Measurements from ENCODE around the gene FAT4.

Gene FAT4, protein sequence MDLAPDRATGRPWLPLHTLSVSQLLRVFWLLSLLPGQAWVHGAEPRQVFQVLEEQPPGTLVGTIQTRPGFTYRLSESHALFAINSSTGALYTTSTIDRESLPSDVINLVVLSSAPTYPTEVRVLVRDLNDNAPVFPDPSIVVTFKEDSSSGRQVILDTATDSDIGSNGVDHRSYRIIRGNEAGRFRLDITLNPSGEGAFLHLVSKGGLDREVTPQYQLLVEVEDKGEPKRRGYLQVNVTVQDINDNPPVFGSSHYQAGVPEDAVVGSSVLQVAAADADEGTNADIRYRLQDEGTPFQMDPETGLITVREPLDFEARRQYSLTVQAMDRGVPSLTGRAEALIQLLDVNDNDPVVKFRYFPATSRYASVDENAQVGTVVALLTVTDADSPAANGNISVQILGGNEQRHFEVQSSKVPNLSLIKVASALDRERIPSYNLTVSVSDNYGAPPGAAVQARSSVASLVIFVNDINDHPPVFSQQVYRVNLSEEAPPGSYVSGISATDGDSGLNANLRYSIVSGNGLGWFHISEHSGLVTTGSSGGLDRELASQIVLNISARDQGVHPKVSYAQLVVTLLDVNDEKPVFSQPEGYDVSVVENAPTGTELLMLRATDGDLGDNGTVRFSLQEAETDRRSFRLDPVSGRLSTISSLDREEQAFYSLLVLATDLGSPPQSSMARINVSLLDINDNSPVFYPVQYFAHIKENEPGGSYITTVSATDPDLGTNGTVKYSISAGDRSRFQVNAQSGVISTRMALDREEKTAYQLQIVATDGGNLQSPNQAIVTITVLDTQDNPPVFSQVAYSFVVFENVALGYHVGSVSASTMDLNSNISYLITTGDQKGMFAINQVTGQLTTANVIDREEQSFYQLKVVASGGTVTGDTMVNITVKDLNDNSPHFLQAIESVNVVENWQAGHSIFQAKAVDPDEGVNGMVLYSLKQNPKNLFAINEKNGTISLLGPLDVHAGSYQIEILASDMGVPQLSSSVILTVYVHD (N-terminal part only)

DNA sequence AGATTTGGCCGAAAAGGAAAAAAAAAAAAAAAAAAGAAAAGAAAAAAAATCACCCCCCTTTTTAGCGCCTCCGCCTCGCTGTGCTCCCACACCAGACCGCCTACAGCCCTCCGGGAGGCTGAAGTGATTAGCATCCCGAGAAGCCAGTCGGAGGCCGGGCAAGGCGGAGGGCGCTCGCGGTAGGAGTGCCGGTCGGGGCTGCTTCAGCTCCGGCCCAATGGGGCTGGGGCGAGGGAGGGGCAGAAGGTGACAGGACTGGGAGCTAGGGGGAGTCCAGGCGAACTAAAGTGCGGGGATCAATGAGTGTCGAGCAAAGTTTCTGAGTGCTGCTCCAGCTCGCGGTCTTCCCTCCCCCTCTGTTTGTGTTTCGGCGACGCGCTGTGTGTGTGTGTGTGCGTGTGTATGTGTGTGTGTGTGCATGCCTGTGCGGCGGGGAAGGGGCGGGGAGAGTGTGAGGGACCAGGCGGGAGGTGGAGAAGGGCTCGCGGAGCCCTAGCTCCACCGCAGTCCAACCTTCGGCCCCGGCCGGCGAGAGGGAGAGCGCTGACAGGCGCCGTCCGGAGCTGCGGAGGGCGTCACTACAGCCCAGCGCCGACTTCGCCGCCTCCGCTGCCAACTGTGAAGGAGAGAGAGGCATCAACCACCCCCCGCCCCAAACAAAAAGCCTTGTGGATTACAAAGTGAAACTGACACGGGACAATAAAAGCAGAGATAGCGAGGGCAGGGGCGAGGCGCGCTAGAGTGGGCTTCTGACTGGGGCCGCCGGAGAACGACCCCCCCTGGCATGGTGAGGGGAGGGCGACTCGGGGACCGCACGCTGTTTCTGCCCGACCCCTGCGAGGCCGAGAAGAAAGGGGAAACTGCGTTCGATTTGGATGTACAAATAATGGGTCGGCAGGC lies at the start of gene FAT4:
FAT4 (plus strand) TSS at position 280 of the 900 bp plus-strand sequence. CDS start 1,457 bp downstream, outside the sequence.
- Mint-ChIP-seq H3K4me3 (peak within 1 kb of the TSS; percentile 78), H3K36me3 (no peaks in the 10 kb centered on the region), H3K4me1 (peaks cover 18% of the 10 kb centered on the region), H3K9me3 (no peaks in the 10 kb centered on the region), H3K27ac (no peak within 1 kb of the TSS), H3K27me3 (peaks cover 24% of the 10 kb centered on the region)
- peak; percentile 51 for ATAC-seq (ENCODE audit: low read depth)
- DNase-seq (ENCODE audit: low spot score in 2 of 2): peak in 1 of 2 donors; percentile 20

DNA sequence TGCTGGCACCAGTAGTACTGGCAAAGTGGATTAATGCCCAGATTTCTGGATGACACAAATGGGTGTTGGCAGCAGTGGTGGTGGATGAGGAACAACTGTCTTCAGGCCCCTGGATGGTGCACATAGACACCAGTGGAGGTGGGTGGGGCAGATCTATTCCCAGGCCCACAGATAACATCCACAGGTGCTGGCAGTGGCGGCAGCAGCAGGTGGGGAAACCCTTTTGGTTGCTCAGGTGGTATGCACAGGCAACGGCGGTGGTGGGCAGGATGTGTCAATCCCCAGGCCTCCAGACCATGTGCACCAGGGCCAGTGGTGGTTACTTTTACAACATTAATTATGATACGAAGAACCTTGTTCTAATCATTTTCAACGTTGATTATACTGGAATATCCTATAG lies 48.9 kb upstream of the FAT4 start:
- DNase-seq (ENCODE audit: low spot score in 2 of 2) (no peak), ATAC-seq (ENCODE audit: low read depth) (no peak)
- H3K27me3 Mint-ChIP-seq: no peaks in the 10 kb centered on the region
- H3K9me3 Mint-ChIP-seq: peaks cover 4% of the 10 kb centered on the region
- H3K4me1 Mint-ChIP-seq: no peaks in the 10 kb centered on the region
- no peak overlapping the region for H3K4me3 Mint-ChIP-seq
- H3K36me3 Mint-ChIP-seq: no peaks in the 10 kb centered on the region
- no peak overlapping the region for H3K27ac Mint-ChIP-seq

DNA sequence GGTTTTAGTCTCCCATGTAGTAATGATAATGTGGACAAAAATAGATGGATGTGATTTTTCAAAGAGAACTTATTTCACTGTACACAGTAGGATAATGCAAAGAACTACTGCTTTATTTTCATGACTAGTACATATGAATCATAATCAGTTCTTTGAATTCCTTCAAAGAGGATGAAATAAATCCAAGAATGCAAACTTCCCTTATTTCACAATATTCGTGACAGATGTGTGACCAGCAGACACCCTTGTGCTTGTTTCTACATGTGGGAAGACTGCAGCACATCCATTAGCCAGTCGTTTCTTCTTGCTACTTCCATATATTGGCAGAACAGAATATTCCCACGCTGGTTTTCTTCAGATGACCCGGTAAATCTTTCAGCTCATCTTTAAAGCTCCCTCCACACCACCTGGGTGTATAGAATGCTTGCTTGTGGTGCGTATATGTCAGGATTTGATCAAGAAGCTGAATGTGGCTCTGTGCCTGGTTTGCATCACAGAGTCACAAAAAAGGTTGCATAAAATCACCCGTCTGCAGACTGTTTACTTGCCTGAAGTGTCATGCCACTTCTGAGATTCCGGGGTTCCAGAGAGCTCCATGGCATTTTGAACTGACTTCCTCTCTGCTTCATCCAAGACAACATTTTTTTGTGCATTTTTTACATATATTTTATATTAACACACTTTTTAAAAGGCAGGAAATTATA lies 47.7 kb upstream of the FAT4 start:
- no peak overlapping the region for H3K27ac Mint-ChIP-seq
- DNase-seq (ENCODE audit: low spot score in 2 of 2): no peak
- no peaks in the 10 kb centered on the region for H3K27me3 Mint-ChIP-seq
- H3K9me3 Mint-ChIP-seq: peaks cover 4% of the 10 kb centered on the region
- no peak overlapping the region for H3K4me3 Mint-ChIP-seq
- H3K4me1 Mint-ChIP-seq: no peaks in the 10 kb centered on the region
- no peak for ATAC-seq (ENCODE audit: low read depth)
- H3K36me3 Mint-ChIP-seq: no peaks in the 10 kb centered on the region

DNA sequence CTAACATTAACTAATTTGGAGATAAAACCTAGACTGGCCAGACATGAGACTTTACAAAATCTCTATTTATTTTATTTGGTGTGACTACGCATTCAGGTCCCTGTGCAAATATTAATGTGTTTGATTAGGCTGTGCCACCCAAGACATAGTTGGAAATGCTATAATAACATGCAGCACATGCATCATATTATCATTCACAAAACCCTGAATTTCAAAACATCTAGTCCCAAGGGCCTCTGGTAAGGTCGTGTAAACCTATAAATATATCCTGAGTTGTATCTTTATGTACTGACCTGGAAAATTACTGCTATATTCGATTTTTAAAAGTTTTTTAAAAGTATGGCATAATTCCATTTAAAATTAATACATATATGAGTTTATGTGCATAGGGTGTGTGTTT lies 47.1 kb upstream of the FAT4 start:
- no peaks in the 10 kb centered on the region for H3K27me3 Mint-ChIP-seq
- no peak overlapping the region for H3K27ac Mint-ChIP-seq
- no peaks in the 10 kb centered on the region for H3K4me1 Mint-ChIP-seq
- H3K9me3 Mint-ChIP-seq: peaks cover 4% of the 10 kb centered on the region
- H3K4me3 Mint-ChIP-seq: no peak overlapping the region
- no peaks in the 10 kb centered on the region for H3K36me3 Mint-ChIP-seq
- ATAC-seq (ENCODE audit: low read depth): no peak
- no peak for DNase-seq (ENCODE audit: low spot score in 2 of 2)

DNA sequence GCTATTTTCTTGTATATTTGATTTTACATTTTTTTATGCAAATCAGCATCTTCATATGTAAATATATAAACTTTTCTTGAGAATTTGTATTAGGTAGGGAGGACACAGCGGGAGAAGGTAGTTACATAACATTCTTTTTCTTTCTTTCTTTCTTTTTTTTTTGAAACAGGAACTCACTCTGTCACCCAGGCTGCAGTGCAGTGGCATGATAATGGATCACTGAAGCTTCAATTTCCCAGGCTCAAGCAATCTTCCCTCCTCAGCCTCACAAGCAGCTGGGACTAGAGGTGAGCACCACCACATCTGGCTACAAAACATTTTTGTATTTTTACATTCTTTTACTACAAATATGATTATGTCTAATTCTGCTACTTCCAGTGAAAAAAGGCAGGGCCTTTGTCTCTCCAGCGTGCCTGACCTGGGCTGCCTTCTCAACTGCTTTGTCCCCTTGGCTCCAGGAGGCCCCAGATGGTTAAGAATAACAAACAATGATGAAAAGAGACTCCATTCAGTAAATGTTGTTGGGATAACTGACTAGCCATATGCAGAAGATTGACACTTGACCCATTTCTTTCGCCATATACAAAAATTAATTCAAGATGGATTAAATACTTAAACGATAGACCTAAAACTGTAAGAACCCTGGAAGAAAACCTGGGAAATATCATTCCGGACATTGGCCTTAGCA lies 46.5 kb upstream of the FAT4 start:
- DNase-seq (ENCODE audit: low spot score in 2 of 2): no peak
- no peak overlapping the region for H3K4me3 Mint-ChIP-seq
- H3K9me3 Mint-ChIP-seq: peaks cover 4% of the 10 kb centered on the region
- no peaks in the 10 kb centered on the region for H3K27me3 Mint-ChIP-seq
- ATAC-seq (ENCODE audit: low read depth): no peak
- H3K36me3 Mint-ChIP-seq: no peaks in the 10 kb centered on the region
- no peak overlapping the region for H3K27ac Mint-ChIP-seq
- H3K4me1 Mint-ChIP-seq: no peaks in the 10 kb centered on the region

DNA sequence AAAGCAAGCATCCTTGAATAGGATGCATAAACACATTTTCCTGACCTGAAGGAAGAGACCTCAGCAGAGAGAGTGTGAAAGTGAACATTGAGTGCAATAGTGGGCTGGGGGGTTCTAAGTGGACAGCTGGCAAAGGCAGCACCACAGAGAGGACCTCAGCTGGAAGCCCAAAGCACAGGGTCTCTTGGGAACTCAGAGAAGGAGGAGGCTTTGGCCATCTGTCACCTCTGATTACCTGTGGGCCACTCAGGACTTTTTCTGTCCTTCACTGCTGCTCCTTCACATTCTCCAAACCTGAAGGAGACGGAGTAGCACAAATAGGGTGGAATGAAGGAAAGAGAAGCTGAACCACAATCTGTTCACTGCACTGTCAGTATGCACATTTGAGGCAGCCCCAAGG lies 37.9 kb upstream of the FAT4 start:
- Mint-ChIP-seq H3K4me3 (no peak overlapping the region), H3K36me3 (no peaks in the 10 kb centered on the region), H3K9me3 (no peaks in the 10 kb centered on the region), H3K27ac (no peak overlapping the region), H3K4me1 (no peaks in the 10 kb centered on the region), H3K27me3 (no peaks in the 10 kb centered on the region)
- ATAC-seq (ENCODE audit: low read depth): no peak
- DNase-seq (ENCODE audit: low spot score in 2 of 2): no peak

DNA sequence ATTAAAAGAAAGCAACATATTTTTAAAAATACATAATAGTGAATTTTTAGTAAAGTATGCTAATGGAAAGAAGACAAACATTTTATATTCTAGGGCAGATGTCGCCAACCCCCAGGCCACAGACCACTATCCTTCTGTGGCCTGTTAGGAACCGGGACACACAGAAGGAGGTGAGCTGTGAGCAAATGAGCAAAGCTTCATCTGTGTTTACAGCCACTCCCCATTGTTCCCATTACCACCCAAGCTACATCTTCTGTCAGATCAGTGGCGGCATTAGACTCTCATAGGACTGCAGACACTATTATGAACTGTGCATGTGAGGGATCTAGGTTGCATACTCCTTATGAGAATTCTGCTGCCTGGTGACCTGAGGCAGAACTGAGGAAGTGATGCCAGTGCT lies 37.0 kb upstream of the FAT4 start:
- DNase-seq (ENCODE audit: low spot score in 2 of 2): no peak

DNA sequence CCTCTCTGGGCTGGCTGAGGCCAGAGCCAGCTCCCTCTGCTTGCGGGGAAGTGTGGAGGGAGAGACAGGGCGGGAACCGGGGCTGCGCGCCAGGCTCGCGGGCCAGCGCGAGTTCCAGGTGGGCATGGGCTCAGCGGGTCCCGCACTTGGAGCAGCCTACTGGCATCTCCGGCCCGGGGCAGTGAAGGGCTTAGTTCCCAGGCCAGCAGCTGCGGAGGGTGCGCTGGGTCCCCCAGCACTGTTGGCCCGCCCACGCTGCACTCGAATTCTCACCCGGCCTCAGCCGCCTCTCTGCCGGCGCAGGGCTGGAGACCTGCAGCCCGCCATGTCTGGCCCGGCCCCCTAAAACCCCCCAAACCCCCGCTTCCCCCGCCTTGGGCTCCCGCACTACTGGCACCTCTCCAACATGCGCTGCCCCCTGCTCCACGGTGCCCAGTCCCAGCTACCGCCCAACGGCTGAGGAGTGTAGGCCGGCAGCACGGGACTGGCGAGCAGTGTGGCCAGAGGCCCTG lies 33.8 kb upstream of the FAT4 start:
- Mint-ChIP-seq H3K9me3 (no peaks in the 10 kb centered on the region), H3K4me3 (no peak overlapping the region), H3K27ac (no peak overlapping the region), H3K36me3 (no peaks in the 10 kb centered on the region), H3K4me1 (no peaks in the 10 kb centered on the region), H3K27me3 (no peaks in the 10 kb centered on the region)
- DNase-seq (ENCODE audit: low spot score in 2 of 2) (no peak), ATAC-seq (ENCODE audit: low read depth) (no peak)

More for the DNA sequence above, 37.0 kb upstream of the FAT4 start:
- Mint-ChIP-seq H3K9me3 (no peaks in the 10 kb centered on the region), H3K27me3 (no peaks in the 10 kb centered on the region), H3K36me3 (no peaks in the 10 kb centered on the region), H3K4me1 (no peaks in the 10 kb centered on the region), H3K27ac (no peak overlapping the region), H3K4me3 (no peak overlapping the region)
- ATAC-seq (ENCODE audit: low read depth): no peak

DNA sequence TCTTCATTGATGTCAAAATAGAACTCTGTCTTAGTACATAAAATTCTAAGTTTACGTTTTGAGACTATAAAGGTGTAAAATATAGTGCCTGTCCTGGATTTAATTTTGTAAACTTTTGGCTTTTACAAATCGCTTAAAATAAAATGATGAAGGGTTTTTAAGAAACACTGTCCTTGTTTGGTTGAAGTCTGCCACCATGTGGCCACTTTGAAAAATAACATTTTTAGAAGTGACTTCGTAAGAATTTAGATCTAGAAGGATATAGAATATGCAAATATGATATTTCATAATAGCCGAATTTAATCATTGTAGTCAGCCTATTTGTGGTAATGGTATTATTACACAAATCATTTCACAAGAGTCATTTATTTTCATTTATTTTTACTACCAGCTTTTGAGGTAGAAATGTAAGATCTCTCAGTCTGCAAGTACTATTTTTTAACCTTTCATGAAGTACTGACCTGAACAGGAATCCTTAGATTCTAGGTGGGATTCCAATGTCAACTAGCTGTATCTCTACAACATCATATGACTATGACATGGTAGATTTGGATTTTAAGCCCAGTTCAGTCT lies 31.0 kb upstream of the FAT4 start:
- H3K9me3 Mint-ChIP-seq: peaks cover 2% of the 10 kb centered on the region
- no peaks in the 10 kb centered on the region for H3K36me3 Mint-ChIP-seq
- no peak overlapping the region for H3K4me3 Mint-ChIP-seq
- H3K27me3 Mint-ChIP-seq: no peaks in the 10 kb centered on the region
- H3K4me1 Mint-ChIP-seq: no peaks in the 10 kb centered on the region
- DNase-seq (ENCODE audit: low spot score in 2 of 2): no peak
- ATAC-seq (ENCODE audit: low read depth): no peak
- no peak overlapping the region for H3K27ac Mint-ChIP-seq

DNA sequence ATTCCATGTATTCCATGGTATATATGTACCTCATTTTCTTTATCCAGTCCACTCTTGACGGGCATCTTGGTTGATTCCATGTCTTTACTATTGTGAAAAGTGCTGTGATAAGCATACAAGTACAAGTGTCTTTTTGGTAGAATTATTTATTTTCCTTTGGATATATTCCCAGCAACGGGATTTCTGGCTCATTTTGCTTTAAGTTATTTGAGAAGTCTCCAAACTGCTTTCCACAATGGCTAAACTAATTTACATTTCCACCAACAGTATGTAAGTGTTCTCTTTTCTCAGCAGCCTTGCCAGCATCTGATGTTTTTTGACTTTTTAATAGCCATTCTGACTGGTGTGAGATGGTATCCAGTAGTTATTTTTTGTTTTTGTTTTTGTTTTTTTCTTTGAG lies 17.6 kb upstream of the FAT4 start:
- H3K4me3 Mint-ChIP-seq: no peak overlapping the region

DNA sequence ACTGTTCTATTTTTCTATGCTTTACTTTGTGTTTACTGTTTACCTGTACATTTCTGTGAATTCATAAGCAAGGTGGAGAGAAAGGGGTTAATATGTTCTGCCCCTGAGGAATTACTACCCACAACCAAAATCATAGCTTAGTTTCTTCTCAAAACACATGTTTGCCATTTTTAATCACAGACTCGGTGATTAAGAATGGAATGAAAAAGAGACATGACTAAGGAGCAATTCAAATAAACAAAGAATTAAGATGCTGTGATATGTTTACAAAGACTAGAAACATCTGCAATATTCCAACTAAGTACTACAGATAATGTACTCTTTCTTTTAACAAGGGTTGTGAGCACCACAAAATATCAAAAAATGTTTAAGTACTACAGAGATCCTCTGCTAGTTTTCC lies 11.7 kb upstream of the FAT4 start:
- Mint-ChIP-seq H3K36me3 (no peaks in the 10 kb centered on the region), H3K4me1 (no peaks in the 10 kb centered on the region), H3K27me3 (peaks cover 1% of the 10 kb centered on the region), H3K27ac (no peak overlapping the region), H3K9me3 (no peaks in the 10 kb centered on the region), H3K4me3 (no peak overlapping the region)
- DNase-seq (ENCODE audit: low spot score in 2 of 2) (no peak), ATAC-seq (ENCODE audit: low read depth) (no peak)

More for the DNA sequence above, 17.6 kb upstream of the FAT4 start:
- Mint-ChIP-seq H3K27me3 (no peaks in the 10 kb centered on the region), H3K27ac (no peak overlapping the region), H3K36me3 (no peaks in the 10 kb centered on the region), H3K9me3 (no peaks in the 10 kb centered on the region), H3K4me1 (no peaks in the 10 kb centered on the region)
- DNase-seq (ENCODE audit: low spot score in 2 of 2) (no peak), ATAC-seq (ENCODE audit: low read depth) (no peak)

DNA sequence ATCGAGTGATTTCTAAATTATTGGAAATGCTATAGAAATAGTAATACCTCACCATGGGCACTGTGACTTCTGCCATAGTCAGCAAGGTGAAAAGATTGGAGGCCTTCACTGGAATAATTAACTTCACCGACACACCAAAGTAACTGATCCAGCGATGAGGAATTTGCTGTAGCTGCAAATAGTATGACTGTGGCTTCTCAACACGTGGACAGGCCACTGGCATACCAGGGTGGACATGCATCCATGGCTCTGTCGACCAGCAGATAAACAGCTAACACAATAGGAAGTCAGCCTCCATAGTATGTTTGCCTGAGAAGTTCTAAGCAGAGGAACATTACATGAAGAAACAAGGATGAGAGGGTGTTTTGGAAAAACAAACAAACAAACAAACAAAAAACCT lies 10.9 kb upstream of the FAT4 start:
- H3K27me3 Mint-ChIP-seq: peaks cover 1% of the 10 kb centered on the region
- DNase-seq (ENCODE audit: low spot score in 2 of 2): no peak
- H3K4me3 Mint-ChIP-seq: no peak overlapping the region
- H3K4me1 Mint-ChIP-seq: no peaks in the 10 kb centered on the region
- ATAC-seq (ENCODE audit: low read depth): no peak
- H3K27ac Mint-ChIP-seq: no peak overlapping the region
- no peaks in the 10 kb centered on the region for H3K9me3 Mint-ChIP-seq
- no peaks in the 10 kb centered on the region for H3K36me3 Mint-ChIP-seq

Data from memory B cell (primary cell).